HG03342 (cell line): ENCODE measurements around the gene ROM1.
"Not testable (repeated sequence)": the region's sequence is repeated elsewhere in the genome, so short reads cannot be mapped to it uniquely, and the experiment has no call there.

ENCODE experiments used
- ATAC-seq: cut with Tn5 transposase; IDR thresholded peaks from one replicate; pipeline ENCODE4 v1.9.1; 2021; ENCODE audit warnings: mild to moderate bottlenecking, moderate library complexity; ENCODE audit not compliant: unreplicated experiment

Gene ROM1

DNA sequence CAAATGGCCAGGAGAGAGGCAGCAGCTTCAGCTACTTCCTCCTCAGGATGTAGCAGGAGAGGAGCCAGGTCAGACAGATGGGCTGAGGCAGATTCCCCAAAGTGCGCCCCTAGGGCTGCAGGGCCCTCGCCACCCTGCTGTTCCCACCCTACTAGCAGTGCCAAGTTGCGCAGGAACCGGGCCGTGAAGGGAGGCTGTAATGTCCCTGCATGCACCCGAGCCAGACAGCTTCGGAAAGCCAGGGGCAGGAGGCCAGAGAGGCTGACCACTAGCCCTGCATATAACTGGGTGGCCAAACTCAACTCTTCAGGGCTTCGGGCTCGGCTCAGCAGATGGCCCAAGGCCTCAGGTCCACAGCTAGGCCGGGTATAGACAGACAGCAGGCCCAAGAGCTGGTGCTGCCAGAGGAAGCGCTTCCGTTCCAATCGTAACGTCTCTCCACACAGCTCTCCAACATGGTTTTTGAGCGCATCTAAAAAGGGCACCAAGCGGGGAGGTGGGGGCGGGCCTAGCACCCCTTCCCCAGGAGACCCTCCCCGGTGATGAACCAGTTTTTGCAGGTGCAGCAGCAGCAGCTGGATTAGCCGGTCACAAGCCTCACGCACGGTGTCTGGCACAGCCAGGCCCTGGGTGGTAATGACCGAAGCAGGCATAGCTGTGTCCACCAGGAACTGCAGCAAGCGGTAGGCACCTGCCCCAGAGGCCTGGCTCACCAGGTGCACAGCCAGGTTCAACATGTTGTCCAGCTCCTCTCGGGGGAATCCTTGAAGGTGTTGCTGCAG lies 35.3 kb downstream of the ROM1 start:
- ATAC-seq, result no peak

DNA sequence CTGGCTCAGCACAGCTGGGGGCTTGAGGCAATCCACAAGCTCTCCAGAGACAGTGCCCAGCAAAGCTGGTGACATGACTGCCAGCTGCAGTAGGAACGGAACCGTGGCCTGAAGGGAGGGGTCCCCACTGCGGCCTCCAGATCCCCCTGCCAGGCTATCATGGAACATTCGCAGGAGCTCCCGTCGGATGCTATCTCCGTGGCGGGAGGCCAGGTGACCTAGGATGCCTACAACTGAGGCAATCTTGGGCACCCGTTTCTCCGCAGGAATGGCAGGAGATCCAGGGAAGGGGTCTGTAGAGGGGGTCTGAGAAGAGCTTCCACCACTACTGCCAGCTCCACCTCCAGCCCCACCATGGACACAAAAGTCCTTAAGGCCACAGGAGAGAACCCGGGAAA lies 35.9 kb downstream of the ROM1 start:
- ATAC-seq, result no peak

- no peak for ATAC-seq
Observed at GRCh38 chr11:62649486-62649885, 36.4 kb downstream of the ROM1 start.

DNA sequence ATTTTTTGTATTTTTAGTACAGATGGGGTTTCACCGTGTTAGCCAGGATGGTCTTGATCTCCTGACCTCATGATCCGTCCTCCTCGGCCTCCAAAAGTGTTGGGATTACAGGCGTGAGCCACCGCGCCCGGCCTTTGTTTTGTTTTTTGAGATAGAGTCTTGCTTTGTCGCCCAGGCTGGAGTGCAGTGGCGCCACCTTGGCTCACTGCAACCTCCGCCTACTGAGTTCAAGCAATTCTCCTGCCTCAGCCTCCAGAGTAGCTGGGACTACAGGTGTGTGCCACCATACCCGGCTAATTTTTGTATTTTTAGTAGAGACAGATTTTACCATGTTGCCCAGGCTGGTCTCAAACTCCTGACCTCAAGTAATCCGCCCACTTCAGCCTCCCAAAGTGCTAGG lies 37.2 kb downstream of the ROM1 start:
- ATAC-seq, result not testable (repeated sequence)

DNA sequence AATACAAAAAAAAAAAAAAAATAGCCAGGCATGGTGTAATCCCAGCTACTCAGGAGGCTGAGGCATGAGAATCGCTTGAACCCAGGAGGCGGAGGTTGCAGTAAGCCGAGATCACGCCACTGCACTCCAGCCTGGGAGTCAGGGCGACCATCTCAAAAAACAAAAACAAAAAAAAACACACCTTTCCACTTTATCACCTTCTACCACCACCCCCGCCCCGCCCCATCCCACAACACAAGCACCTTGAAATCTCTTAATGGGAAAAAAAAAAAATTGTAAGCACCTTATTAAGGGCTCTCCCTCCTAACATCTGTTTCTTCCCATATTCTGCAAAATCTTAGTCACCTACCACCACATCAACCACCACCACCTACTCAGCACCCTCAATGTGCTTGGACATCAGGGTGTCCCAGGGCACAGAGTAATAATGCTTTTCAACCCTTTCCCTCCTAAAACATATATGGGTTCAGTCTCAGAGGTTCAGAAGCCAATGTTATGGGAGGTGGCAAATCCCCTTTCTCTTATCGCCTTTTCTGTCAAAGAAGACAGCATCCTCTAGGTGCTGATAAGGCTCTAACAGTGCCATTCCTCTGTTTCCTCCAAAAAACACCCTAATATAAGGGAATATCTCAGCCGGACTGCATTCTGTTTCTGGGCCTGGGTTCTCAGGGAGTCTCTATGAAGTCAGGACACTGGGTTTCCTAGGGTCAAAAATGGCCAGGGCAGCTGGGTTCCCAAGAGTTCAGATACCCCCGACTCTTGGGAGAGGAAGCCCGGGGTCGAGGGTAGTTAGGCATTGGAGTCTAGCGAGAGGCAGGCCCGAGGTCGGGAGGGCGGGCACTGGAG lies 39.3 kb downstream of the ROM1 start:
- ATAC-seq, result no peak

- ATAC-seq, result no peak
Observed at GRCh38 chr11:62654297-62654696, 41.2 kb downstream of the ROM1 start.

- no peak for ATAC-seq
Observed at GRCh38 chr11:62656796-62657429, 43.9 kb downstream of the ROM1 start.

GRCh38 chr11:62664405-62665074 lies 51.5 kb downstream of the ROM1 start:
- peak; percentile 24 for ATAC-seq
